CD4-positive, alpha-beta T cell treated with Interleukin-15 for 1 hour (primary cell): Measurements from ENCODE around the gene LTBP1.

Experiments used
- DNase-seq: peaks from one replicate; pipeline ENCODE4 v3.0.0-alpha.2; 2020

LTBP1 gene

GRCh38 chr2:33207151-33207740 lies 260.5 kb downstream of the LTBP1 start:
- no peak for DNase-seq

- DNase-seq: no peak
These were observed 261.6 kb downstream of the LTBP1 start for GRCh38 chr2:33208400-33208799.

- no peak for DNase-seq
These were observed 263.2 kb downstream of the LTBP1 start for GRCh38 chr2:33209976-33210375.

DNA sequence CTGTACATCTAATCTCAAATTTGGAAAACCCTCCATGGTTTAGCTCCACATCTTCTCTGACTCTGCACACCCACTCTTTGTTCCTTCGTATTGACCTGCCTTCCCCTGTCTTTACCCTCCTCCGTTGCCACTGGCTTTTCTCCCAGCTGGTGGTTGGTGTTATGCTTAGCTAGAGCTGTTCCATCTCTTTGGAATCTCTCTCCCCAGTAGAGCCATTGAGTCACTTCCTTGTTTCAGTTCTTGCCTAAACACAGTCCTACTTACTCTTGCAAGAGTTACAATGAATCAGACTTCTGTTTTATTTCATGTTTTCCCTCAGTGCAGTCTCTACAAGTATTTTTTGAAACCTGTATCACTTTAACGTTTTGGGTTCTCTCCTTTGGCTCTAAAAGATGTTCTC lies 263.9 kb downstream of the LTBP1 start:
- DNase-seq: no peak

DNA sequence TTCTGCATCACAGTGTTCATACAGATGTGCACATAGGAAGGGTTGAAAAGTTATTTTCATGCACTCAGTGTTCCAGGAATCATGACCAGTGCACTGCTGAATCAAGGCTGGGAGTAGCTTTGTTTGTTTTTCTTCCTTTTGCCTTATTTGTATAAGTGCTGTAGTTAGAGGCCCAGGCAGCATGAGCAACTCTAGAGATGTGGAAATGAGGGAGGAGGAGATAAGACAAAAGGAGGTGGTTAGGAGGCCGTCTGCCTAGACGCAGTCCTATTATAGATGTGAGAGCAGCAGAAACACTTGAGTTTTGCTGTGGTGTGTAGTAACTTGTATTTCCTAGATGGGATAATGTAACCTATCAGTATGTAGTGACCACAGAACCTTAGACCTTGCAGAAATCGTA lies 265.4 kb downstream of the LTBP1 start:
- DNase-seq: no peak

GRCh38 chr2:33213244-33213643 lies 266.5 kb downstream of the LTBP1 start:
- no peak for DNase-seq

DNA sequence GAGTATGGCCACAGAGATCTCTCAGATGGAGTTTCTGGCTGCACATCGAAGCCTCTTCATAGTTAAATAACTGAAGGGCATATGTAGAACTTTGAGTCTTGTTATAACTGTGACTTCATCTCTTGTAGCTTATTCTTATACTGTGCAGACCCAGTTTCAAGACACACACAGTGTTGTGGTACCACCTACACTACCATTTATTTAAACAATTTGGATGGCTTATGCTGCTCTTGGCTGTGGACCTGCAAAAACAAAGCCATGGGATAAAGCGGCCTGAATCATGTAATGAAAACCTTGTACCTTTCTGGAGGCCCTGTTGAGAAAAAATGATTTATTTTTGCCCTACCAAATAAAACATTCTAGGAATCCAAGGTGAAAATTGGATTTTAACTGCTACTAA lies 266.9 kb downstream of the LTBP1 start:
- no peak for DNase-seq

- no peak for DNase-seq
These were observed 267.7 kb downstream of the LTBP1 start for GRCh38 chr2:33214436-33214835.

DNA sequence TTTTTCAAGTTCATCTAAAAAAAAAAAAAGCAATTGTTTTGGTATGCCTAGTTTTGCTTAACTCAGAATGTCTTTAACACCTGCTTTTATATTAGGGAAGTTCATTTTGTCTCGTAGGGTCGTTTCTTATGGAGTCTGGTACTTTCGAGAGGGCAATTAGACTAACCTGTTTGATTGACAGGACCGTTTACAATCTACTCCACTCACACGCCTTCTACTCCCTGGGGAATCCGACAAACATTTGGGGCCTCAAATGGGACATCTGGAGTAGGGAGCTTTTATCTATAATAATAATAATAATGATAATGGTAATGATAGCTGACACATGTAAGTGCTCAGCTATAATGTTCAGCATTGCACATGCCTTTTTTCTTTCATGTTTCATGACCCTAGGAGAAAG lies 268.1 kb downstream of the LTBP1 start:
- DNase-seq: no peak

DNA sequence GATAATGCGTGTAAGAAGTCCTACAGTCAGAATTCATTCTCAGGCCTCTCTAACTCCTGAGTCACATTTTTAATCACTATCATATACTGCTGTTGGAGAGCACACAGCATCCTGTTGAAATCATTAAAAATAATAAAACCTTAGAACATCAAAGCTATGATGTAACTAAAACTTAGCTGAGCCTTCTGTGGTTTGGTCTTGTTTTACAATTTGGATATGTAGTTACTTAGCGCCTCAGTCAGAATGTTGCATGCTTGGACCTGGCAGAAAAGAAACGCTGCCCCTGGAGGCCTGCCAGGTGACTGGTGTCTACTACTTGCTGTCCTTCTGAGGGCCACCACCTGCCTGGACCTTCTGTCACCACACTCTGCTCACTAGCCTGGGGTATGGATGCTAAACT lies 268.5 kb downstream of the LTBP1 start:
- DNase-seq: no peak

DNA sequence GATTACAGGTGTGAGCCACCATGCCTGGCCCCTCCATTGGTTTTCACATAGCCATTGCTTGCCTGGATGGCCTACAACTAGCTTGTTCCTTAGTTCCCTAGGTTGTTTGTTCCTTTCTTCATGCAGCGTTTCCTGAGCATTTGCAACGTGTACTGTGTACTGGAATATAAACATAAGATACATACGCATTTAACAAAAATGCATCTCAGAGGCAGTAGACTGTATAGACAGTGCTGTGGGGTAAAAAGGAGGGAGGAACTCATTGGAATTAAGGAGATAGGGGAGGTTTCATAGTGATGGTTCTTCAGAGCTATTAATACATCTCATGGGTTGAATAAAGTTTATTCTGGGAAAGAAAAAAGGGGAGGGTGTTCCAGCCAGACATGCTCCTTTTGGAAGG lies 269.2 kb downstream of the LTBP1 start:
- no peak for DNase-seq

DNA sequence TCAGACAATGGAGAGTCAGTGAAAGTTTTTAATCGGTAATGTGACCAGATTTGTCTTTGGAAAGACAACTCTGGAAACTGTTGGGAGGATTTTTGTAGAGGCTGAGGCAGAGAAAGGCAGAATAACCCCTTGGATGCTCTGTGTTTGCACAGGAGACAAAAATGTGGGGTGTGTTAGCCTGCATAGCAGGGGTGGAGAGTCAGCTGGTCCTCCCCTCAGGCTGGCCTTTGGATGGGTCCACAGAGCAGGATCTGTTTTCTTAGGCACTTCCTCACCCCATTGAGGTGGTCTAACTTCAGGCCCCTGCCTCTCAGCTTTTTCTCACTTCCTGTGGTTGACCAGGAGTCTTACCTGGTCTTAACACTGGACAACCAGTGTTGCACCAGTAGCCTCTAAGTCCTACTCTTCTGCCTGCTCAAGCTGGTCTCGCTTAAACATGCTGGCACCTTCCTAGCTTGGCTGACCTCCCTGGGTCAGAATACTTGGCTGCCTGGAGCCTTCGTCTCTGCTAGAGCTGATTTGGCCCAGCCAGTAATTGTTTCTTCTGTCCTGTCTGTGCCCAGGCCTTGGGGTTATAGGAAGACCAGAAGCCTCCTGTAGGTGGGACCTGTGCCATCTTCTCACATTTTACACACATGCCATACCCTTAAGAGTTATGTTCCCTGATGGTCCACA lies 269.9 kb downstream of the LTBP1 start:
- no peak for DNase-seq

GRCh38 chr2:33217406-33217805 lies 270.7 kb downstream of the LTBP1 start:
- DNase-seq: no peak

GRCh38 chr2:33219114-33219513 lies 272.4 kb downstream of the LTBP1 start:
- DNase-seq: no peak

DNA sequence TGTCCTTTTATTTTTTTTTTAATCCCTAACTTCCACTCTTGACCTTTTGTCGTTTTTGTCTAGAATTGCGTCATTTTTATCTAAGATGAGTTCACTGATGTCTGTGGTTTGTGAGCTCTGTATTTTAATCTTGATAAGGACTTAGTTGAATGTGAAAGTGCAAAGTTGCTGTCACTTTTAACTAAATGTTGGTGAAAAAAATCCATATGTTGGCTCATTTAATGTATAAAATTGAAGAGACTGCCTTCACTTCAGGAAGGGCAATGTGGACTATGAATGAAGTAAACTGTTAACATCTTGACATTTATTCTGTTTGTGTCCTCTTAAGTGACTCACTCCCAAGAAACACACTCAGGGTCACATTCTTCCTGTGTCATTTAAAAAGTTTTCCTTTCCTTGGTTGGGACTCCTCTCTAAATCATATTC lies 273.1 kb downstream of the LTBP1 start:
- no peak for DNase-seq

DNA sequence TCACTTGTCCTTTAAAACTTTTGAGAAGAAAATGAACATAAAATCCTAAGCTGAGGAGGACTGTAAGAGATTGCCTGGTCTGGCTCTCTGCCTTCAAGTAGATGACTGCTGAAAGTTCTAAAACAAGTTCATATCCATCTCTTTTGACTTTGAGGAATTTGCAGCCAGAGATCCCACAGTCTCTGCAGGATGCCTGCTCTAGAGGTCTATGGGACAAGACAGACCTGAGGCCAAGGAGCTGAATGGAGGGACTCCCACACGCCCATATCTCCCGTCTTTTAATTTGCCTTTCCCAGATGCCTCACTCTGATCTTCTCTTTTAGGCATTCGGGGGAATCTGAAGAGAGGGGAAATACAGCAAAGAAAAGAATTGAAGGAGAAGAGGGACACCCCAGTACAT lies 273.8 kb downstream of the LTBP1 start:
- DNase-seq: no peak

DNA sequence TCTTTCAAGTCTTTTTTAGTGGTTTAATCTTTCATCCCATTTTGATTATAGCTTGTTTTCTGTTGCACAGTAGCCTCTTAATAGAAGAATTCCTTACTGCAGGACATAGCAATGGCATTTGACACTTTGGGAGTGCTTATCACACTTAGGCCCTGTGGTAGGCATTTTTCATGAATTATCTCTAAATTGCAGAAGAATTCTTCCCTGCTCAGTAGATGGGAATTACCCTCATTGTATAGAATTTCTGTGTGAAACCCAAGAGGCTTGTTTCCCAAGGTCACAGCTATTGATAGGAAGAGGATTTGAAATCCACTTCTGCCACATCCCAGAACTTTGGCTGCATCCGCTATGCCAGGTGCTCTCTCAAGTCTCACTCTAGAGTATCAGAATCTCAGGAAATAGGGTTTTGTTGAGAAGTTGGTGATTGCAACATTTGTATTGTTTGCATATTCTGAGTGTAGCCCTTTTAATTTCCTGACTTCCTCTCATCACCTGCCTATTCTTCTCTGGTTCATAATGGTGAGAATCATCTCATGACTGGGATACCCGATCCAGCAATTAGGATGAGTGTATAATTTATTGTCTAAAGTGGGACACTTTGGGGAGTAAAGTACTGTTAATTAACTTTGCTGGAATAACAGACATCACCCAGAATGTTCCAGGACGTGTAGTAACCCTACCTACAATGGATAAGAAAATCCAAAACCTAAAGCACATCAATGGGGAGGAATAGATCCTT lies 274.5 kb downstream of the LTBP1 start:
- no peak for DNase-seq

DNA sequence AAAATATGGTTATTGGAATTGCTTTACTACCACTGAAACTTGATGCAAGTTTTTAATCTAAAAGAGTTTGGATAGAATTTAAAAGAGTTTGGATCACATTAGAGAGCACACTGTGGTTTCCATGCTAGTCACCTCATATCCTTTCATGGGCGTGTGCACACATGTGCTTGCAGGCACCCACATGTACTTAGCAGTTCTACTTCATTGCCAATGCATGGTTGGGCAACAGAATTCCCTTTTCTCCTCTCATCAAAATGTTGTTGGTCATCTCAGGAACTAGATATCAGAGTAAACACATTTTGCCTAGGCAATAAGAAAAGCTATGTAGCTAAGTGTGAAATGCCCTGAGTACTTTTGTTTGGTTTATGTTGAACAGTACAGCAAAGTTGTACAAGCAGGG lies 275.6 kb downstream of the LTBP1 start:
- DNase-seq: no peak

GRCh38 chr2:33223856-33224255 lies 277.1 kb downstream of the LTBP1 start:
- DNase-seq: no peak

DNA sequence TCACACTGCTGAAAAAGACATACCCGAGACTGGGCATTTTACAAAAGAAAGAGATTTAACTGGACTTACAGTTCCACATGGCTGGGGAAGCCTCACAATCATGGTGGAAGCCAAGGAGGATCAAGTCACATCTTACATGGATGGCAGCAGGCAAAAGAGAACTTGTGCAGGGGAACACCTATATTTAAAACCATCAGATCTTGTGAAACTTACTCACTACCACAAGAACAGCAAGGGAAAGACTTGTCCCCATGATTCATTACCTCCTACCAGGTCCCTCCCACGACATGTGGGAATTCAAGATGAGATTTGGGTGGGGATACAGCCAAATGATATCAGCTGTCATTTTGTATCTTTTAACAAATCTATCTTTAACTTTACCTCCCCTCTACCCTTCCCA lies 278.6 kb downstream of the LTBP1 start:
- DNase-seq: no peak

GRCh38 chr2:33226546-33226945 lies 279.8 kb downstream of the LTBP1 start:
- no peak for DNase-seq

GRCh38 chr2:33229646-33230045 lies 282.9 kb downstream of the LTBP1 start:
- DNase-seq: no peak

DNA sequence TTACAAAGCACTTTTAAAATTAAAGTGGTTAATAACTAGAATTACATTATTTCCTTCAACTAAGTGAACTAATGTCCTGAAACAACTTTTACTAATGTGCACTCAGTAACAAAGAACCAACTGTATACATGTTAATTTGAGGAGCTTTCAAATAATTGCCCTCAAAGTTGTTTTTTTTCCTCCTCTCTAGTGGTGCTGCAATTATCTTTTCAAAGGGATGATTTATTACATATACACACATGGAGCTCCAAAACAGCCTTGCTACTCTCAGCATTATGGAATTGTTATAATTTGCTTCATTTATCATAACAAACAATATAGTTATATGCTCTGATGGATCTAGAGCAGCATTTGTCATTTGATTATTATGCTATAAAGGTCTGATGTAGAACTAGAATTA lies 283.4 kb downstream of the LTBP1 start:
- DNase-seq: no peak

DNA sequence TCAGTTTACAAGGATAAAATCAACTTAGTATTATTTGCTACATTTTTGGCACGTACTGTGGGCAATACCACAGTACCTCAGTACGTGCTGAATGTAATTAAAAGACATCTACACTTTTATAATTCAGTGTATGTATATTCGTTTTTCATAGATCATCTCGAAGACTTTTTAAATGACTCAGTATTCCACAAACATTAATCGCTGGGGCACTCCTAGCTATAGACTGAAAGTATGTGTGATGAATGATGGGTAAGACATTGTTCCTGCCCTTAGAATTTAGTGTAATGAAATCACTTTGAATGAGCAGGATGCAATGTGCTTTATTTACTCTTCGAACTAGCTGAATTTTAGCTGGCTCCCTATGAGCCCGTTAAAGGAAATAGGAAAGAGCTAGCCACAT lies 284.1 kb downstream of the LTBP1 start:
- DNase-seq: no peak
